Jurkat, Clone E6-1 (cell line): Measurements from ENCODE around the gene SYCE3.
"Not testable (repeated sequence)": the region's sequence is repeated elsewhere in the genome, so short reads cannot be mapped to it uniquely, and the experiment has no call there.

Experiments used
- DNase-seq: peaks from one replicate; pipeline ENCODE4 v3.0.0-alpha.2; 2011; ENCODE audit warnings: low read depth, low spot score
- H3K4me3 ChIP-seq: 2 replicates; pipeline ENCODE4 v1.5.1; 2011; ENCODE audit warnings: mild to moderate bottlenecking, low read length, control low read depth, moderate library complexity

The SYCE3 gene

GRCh38 chr22:50540381-50540780, 22.3 kb downstream of the SYCE3 start:
- H3K4me3 ChIP-seq: no peak overlapping the region
- DNase-seq: no peak

GRCh38 chr22:50537765-50538164, 25.0 kb downstream of the SYCE3 start:
- DNase-seq: no peak

GRCh38 chr22:50536226-50536625, 26.5 kb downstream of the SYCE3 start:
- DNase-seq: no peak
- no peak overlapping the region for H3K4me3 ChIP-seq

More at GRCh38 chr22:50537765-50538164, 25.0 kb downstream of the SYCE3 start:
- no peak overlapping the region for H3K4me3 ChIP-seq

- H3K4me3 ChIP-seq: no peak overlapping the region
- no peak for DNase-seq
Observed at GRCh38 chr22:50535113-50535512, 27.6 kb downstream of the SYCE3 start.

GRCh38 chr22:50533856-50534711, 28.6 kb downstream of the SYCE3 start:
- not testable (repeated sequence) for H3K4me3 ChIP-seq, DNase-seq

GRCh38 chr22:50532824-50533796, 29.6 kb downstream of the SYCE3 start:
- no peak for DNase-seq
- H3K4me3 ChIP-seq: no peak overlapping the region

- no peak for DNase-seq
- H3K4me3 ChIP-seq: no peak overlapping the region
Observed at GRCh38 chr22:50531962-50532674, 30.6 kb downstream of the SYCE3 start.

- H3K4me3 ChIP-seq: no peak overlapping the region
- DNase-seq: no peak
Observed at GRCh38 chr22:50531546-50531961, 31.2 kb downstream of the SYCE3 start.

- no peak for DNase-seq
- no peak overlapping the region for H3K4me3 ChIP-seq
Observed at GRCh38 chr22:50530877-50531545, 31.7 kb downstream of the SYCE3 start.

GRCh38 chr22:50530580-50530876, 32.2 kb downstream of the SYCE3 start:
- H3K4me3 ChIP-seq: no peak overlapping the region
- DNase-seq: no peak

GRCh38 chr22:50529897-50530579, 32.7 kb downstream of the SYCE3 start, which contains the start of gene TYMP:
TSS of gene TYMP (minus strand) at chr22:50530012. CDS start at chr22:50529709, 303 bp downstream.
- DNase-seq: no peak
- H3K4me3 ChIP-seq: no peak within 1 kb of the TSS

- DNase-seq: no peak
Observed at GRCh38 chr22:50529416-50529896, 33.3 kb downstream of the SYCE3 start.

GRCh38 chr22:50528682-50529415, 33.9 kb downstream of the SYCE3 start:
- DNase-seq: no peak

More at GRCh38 chr22:50529416-50529896, 33.3 kb downstream of the SYCE3 start:
- no peak overlapping the region for H3K4me3 ChIP-seq

GRCh38 chr22:50527921-50528681, 34.6 kb downstream of the SYCE3 start:
- no peak for DNase-seq
- no peak overlapping the region for H3K4me3 ChIP-seq

More at GRCh38 chr22:50528682-50529415, 33.9 kb downstream of the SYCE3 start:
- H3K4me3 ChIP-seq: no peak overlapping the region

- H3K4me3 ChIP-seq: peak overlapping the region; percentile 71
- no peak for DNase-seq
Observed at GRCh38 chr22:50526834-50527801, 35.6 kb downstream of the SYCE3 start.
